GM12873 (cell line): ENCODE data around the gene NCOA1.
A peak's percentile ranks its signal among the peaks of the same experiment; 100 is the strongest.

Experiments
- CTCF ChIP-seq: IDR thresholded peaks from 2 replicates; pipeline ENCODE4 v1.5.1; 2012; ENCODE audit warnings: low read depth, mild to moderate bottlenecking, moderate library complexity, low read length, control low read depth; ENCODE audit not compliant: insufficient read depth; ENCODE audit errors: missing control alignments

NCOA1 gene

GRCh38 chr2:24597181-24597870, 106.3 kb downstream of the NCOA1 start:
- no peak for TF ChIP-seq CTCF

GRCh38 chr2:24611631-24612030, 120.6 kb downstream of the NCOA1 start:
- no peak for TF ChIP-seq CTCF

GRCh38 chr2:24613154-24613814, 122.2 kb downstream of the NCOA1 start:
- peak; percentile 77 for TF ChIP-seq CTCF

GRCh38 chr2:24616616-24617015, 125.6 kb downstream of the NCOA1 start:
- TF ChIP-seq CTCF, result no peak

GRCh38 chr2:24617424-24617823, 126.4 kb downstream of the NCOA1 start:
- no peak for TF ChIP-seq CTCF

- TF ChIP-seq CTCF, result no peak
Measured at GRCh38 chr2:24618144-24618543, 127.1 kb downstream of the NCOA1 start.

GRCh38 chr2:24618680-24619079, 127.6 kb downstream of the NCOA1 start:
- no peak for TF ChIP-seq CTCF
